Adrenal gland (tissue), 5 donors: Measurements from ENCODE around the gene SLAMF9.

ENCODE experiments used
- POLR2A ChIP-seq, 2 donors: fragments of 450-650 bp; IDR thresholded peaks; one replicate each; pipeline ENCODE4 v1.6.1; 2017; ENCODE audit warnings: antibody characterized with exemption in 2 of 2, mild to moderate bottlenecking in 2 of 2, moderate library complexity in 1 of 2
- TF ChIP-seq, protein P1 (sequence below), 6 experiments: fragments of 450-650 bp in 4 of 6; fragments of 200-600 bp in 2 of 6; sonication (generic) in 1 of 6; IDR thresholded peaks; 1 replicate in 5 of 6; 2 replicates in 1 of 6; pipeline versions ENCODE4 v1.5.1 to v1.8.0; 2016 to 2021; ENCODE audit warnings: antibody characterized with exemption in 6 of 6, mild to moderate bottlenecking in 2 of 6, moderate library complexity in 1 of 6
- donor health status: DM: no; HTN: no; CAD: no.

DNA sequence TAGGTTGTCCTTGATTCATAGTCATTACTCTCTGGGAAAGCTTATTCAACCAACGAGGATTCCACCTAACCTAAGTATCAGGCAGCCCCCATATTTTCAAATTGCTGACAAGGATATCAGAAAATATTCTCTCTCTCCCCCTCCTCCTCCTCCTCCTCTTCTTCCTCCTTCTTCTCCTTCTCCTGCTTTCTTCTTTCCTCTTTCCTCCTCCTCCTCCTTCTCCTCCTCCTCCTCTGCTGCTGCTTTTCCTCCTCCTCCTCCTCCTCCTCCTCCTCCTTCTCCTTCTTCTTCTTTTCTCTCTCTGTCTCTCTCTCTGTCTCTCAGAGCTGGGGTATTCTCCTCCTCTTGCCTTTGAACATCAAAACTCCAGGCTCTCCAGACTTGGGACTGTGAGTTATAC is 6.1 kb downstream of the SLAMF9 start:
- TF ChIP-seq, protein P1, sequence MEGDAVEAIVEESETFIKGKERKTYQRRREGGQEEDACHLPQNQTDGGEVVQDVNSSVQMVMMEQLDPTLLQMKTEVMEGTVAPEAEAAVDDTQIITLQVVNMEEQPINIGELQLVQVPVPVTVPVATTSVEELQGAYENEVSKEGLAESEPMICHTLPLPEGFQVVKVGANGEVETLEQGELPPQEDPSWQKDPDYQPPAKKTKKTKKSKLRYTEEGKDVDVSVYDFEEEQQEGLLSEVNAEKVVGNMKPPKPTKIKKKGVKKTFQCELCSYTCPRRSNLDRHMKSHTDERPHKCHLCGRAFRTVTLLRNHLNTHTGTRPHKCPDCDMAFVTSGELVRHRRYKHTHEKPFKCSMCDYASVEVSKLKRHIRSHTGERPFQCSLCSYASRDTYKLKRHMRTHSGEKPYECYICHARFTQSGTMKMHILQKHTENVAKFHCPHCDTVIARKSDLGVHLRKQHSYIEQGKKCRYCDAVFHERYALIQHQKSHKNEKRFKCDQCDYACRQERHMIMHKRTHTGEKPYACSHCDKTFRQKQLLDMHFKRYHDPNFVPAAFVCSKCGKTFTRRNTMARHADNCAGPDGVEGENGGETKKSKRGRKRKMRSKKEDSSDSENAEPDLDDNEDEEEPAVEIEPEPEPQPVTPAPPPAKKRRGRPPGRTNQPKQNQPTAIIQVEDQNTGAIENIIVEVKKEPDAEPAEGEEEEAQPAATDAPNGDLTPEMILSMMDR (IDR thresholded peaks at IDR 0.05): no peak
- no peak for TF ChIP-seq POLR2A (IDR thresholded peaks at IDR 0.05)
